HPDE6-E6E7 (cell line): ENCODE results near the gene LYPD8.

Experiments
- DNase-seq: peaks from one replicate; pipeline ENCODE4 v3.0.0; 2011; ENCODE audit warnings: missing footprints; ENCODE audit errors: extremely low spot score

The LYPD8 gene

GRCh38 chr1:248697907-248698306 is 57.7 kb downstream of the LYPD8 start:
- DNase-seq: no peak

GRCh38 chr1:248696774-248697173 is 58.8 kb downstream of the LYPD8 start:
- DNase-seq: no peak

DNA sequence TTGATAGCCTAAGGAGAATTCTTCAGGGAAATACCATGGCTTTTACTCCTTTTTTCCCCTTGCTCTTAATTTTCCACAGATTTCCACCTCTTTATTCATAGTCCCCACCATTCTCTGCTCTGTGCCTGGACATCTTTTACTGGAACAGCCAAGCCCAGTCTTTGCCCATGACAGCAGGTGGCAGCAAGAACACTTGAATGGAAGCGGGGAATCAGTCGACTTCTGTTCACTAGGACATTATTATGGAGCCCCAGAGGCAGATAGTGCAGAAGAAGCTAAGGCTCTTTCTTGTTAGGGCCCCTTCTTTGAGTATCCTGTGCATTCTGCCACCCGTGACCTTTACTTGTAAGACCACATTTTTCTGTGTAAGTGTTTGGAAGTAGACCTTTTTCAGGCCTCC is 59.3 kb downstream of the LYPD8 start:
- DNase-seq: no peak

GRCh38 chr1:248695451-248696132 is 60.0 kb downstream of the LYPD8 start:
- no peak for DNase-seq

DNA sequence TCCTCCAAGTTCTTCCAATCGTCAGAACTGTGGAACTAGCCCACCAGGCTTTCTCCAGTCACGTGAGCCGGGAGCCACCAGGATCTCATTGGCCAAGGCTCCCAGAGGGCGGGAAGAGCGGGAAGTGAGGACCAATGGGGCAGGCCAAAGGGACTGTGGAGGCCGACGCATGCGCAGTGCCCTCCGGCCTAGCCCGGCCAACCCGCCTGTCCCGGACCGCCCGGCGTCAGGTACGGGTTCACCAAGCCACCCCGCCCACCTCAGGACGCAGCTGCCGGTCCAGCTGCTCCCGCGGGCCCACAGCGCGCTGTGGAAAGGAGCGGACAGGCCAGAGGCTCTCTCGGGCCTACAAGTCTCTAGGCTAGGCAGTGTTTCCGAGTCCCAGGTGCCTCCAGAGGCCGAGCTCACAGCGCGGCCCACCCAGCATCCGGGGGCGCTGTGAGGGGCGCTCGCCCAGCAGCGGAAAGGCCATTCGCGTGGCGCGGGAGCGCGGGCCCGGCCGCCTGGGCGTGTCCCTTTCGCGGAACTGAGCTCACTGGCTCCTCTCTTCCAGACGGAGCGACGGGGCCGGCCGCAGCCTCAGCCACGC is 63.9 kb downstream of the LYPD8 start:
- no peak for DNase-seq
